HG02623 (cell line): Measurements from ENCODE around the gene MAML3.

ENCODE experiments used
- ATAC-seq: cut with Tn5 transposase; IDR thresholded peaks from one replicate; pipeline ENCODE4 v1.9.1; 2021; ENCODE audit warnings: moderate library complexity; ENCODE audit not compliant: unreplicated experiment

MAML3 gene

GRCh38 chr4:140102421-140102820 lies 51.6 kb downstream of the MAML3 start:
- no peak for ATAC-seq

DNA sequence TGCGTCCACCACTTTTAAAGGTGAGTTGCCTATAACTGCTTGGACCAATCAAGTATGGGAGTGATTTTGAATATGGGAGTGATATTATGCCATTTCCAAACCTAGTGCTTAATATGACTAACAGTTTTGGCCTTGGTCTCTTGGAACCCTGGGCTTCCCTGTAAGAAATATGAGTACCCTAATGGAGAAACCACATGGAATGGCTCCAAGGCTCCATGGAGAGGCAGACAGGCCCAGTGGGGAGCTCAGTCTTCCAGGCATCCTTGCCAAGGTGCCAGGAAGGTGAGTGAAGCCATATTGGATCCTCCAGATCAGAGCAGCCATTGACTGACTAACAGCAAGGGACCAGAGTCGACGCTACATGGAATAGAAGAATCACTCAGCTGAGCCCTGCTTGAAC lies 53.2 kb downstream of the MAML3 start:
- no peak for ATAC-seq

DNA sequence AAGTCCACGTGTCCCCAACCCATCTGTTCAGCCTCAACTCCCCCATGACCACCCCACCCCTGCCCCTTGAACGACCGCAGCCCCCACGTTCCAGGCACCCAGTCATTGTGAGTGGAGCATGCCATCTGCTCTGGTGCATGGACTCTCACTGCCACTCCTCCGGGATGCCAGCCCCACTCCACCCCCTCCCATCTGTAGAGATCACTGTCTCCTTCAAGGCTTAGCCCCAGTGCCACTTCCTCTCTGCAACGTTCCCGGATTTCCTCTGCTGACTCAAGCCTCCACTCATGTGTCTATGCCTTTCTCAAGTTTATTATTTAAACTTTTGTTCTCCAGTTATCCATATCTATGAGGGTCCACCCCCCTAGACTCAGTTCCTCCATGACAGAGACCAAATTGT lies 54.0 kb downstream of the MAML3 start:
- no peak for ATAC-seq

GRCh38 chr4:140098455-140099160 lies 55.4 kb downstream of the MAML3 start:
- ATAC-seq = no peak

GRCh38 chr4:140097572-140097971 lies 56.4 kb downstream of the MAML3 start:
- no peak for ATAC-seq

GRCh38 chr4:140096921-140097320 lies 57.1 kb downstream of the MAML3 start:
- ATAC-seq = no peak

GRCh38 chr4:140096483-140096861 lies 57.5 kb downstream of the MAML3 start:
- no peak for ATAC-seq

DNA sequence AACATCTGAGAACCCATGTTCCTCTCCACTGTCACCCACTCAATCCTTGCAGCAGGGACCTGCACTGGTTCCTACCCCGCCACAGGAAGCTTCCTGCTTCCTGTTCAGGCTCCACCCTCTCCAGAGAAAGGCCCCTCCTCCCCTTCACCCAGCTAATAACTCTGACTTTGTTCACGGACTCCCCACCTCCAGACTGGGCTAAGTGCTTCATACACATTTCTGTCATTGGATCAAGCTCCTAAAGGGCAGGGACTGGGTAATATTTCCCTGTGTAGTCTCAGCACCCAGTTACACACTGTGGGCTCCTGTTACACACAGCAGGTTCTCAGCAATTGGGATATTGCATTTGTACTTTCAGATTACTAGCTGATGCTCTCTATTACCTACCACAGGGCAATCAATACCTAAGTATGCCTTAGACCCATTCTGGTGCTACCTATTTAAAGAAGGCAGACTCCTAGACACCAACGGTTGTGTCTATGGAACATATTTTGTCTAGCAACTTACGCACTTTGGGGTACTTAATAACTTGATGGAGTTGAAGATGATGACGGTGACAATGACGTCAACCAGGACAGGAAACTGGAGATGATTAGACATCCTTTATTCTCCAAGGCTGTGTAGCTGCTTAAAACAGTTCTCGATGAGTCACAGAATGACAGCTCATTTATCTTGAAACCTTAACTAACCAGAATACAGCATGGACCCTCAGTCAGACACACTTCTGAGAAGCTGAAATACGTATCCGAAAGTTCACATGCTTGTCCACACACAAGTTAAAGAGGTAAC lies 58.1 kb downstream of the MAML3 start:
- ATAC-seq = no peak

DNA sequence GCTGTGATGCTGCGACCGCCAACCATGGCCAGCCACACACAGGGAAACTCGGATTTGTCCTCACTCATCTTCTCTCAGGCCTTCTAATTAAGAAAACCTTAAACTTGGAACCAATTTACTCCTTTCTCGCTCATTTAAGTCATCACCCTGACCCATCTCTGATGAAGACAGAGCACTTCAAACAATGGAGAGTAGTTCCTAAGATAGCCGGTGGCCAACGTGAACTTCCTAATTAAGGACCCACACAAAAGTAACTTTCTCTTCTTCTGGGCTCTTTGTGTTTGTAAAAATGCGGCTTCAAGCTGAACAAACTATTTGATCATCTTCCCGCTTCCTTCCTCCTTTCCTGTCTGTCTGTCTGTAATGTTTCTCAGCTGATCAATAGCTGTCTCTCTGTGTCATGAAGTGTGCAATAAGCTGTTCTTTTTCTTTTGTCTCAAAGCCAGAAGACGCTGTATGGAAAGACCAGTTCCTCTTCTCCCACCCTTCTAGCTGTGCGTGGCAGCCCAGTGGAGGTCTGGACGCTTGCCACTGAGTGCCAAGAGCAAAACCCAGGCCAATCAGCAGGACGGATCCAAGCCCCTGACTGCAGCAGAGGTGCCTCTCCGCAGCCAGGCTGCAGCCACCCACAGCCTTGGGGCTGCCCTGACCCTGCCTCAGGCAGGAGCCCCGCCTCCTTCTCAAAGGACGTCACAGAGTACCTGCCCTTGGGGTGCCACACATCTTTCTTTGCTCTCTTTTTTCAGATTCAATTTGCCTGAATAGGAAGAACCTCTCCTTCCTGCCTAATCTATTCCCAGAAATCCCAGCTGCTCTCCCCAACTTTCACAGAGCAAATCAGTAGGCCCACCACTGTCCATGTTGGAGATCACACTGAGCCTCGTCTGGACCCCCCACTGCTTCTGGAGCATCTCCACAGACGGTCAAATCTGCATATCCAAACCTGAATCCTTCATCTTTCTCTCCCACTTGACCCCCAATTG lies 59.3 kb downstream of the MAML3 start:
- no peak for ATAC-seq

DNA sequence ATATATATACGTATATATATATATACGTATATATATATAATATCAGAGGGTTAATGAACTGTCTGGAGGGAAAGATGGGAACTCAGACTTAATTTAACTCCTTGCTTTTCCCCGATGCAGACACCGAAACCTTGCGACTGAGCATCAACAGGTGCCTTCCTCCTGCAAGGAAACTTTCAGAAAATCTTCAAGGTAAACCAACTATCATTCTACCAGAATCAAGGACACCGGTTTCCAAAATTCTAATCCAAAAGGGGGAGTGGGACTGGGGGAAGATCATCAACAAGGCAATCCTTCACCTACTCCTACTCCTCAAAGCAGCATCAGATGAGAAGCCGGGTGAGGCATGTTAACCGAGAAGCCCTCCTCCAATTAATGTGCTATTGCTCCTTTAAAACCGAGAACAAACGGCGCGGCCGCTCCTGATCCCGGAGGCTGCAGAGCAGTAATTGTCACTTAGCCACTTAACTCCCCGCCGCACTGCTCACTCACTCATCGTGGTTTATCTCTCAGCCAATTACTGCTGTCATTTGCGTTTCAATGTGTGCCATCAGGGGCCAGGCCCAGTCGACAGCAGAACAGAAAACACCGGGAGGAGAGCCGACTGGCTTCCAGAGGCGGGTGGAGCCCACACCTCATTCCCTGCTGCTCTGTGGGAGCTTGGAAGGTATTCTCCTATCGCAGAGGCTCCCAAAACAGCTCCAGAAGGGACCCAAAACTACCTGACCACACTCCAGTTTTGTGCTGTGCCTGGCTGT lies 61.7 kb downstream of the MAML3 start:
- no peak for ATAC-seq

DNA sequence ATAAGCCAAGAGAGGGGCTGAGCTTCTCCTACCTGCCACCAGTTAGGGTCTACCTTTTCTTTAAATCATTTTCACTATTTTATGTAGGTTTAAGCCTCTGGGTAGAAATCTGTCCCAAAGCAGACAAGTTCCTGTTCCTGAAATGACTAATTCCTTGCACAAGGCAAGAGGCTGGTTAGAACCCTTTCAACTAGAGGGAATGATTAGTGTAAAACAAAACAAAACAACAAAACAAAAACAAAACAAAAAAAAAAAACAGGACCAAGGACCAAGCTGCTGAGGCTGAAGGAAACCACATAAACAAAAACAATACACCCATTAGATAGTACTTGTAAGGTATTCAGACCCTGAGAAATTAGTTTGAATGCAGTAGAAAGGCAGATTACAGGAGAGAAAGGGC lies 62.7 kb downstream of the MAML3 start:
- ATAC-seq = no peak

DNA sequence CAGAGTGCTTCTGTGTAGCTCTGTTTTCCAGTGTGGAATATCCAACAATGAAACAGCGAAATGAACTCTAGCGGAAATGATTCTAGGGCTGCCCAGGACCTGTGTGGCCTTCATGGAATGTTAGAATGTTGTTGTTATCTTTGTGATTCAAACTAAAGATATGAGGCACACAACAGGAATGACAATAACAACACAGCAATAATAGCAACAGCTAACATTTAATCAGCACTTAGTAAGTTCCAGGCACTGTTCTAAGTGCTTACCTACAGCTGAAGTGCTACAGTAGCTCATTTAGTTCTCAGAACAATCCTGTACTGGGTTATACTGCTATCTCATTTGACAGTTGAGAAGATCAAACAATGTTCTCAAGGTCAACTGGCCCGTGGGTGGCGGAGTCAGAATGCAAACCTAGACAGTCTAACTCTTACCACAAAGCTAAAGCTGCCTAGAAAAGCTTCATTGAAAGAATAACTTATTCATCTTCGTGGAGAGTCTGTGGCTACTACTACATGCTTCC lies 63.7 kb downstream of the MAML3 start:
- ATAC-seq = no peak

GRCh38 chr4:140089216-140089615 lies 64.8 kb downstream of the MAML3 start:
- no peak for ATAC-seq

DNA sequence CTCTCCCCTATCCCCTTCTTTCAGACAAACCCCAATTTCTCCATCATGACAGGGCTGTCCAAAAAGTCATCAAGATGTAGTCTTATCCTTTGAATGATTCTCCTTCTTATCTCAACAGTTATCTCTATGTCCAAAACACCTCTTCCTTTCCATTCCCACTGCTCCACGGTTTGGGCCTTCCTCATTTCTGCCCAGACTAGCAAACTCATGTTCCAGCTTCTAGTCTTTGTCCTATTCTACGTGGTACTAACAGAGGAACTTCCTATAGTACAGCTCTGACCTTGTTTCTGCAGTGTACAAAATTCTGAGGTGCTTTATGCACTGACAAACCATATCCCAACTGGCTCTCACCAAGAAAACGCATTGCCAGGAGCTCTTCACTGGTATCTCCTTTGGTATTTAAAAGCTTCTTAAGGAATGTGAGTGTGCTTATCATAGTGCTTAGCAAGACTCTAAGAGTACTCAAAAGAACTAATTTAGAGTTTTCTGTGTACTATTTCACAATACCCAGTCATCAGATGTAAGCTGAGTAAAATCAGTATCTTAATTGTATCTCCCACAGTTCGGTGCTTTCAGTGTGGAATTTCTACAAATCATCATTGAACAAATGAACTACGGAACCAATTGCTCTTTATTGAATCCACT lies 65.5 kb downstream of the MAML3 start:
- ATAC-seq = no peak

- ATAC-seq = no peak
Measured at GRCh38 chr4:140085881-140086280, 68.1 kb downstream of the MAML3 start.

DNA sequence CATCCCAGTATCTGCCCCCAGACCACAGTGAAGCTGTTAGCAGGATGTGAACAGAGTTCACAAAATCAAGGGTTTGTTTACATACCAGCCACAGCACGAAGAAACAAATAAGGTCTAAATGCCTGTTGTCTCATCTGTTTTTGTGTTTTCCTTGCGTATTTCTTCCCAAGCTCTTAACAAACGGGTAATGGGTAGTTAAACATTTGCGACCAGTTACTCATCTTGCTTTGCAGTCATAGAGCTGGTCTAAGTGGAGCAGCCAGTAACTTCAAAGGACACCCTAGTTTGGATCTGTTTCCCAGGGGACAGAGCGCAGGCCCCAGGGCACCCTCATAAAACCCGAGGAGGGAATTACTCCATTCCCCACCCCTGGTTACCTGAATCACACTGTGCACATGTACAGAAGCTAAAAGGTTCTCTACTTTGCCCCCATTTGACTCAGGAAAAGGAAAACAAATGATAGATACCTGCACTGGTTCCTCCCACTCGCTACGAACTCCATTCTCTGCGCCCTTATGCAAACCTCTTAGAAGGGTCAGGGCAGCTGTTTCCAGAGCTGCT lies 68.8 kb downstream of the MAML3 start:
- ATAC-seq = no peak

DNA sequence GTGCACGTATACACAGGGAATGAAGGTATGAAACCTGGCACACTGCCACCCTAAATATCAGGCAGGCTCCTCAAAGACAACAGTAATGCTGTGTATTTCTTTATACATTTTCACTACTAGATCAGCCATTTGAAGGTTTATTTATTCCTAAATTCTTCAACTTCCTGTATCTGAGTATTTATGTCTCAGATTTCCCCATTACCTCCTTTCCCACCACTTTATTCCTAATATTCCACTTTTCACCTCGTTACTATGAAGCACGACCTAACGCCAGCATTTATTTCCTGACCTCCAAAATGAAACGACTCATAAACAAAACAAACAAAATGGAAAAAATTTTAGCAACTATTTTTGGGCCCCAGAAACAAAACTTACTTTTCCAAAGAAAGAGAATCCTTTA lies 69.6 kb downstream of the MAML3 start:
- no peak for ATAC-seq

DNA sequence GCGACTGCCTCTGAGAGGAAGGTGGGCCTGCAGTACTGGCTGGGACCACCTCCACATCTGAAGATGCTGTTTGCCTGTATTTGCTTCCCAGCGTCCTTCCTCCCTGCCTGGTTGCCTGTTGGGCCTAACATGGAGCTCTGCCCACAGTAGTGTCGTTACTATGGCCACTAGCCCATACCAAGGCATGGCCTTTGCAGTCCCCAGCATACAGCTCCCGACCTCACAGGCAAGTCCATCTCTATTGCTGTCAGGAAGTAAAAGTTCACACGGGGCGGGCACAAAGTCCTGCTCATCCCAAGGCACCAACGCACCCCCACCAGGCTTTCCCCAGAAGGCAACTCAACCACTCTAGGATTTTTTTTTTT lies 71.6 kb downstream of the MAML3 start:
- ATAC-seq = no peak

- ATAC-seq = no peak
Measured at GRCh38 chr4:140081641-140082390, 72.2 kb downstream of the MAML3 start.
